Camera-type eye (tissue), 1 donor: ENCODE measurements around the gene LMLN. TPM values are rescaled to one million over a fixed set of nuclear protein-coding genes. Genes with fewer than 3 reads are reported as not detected.

Experiments
- total RNA-seq: library from RNA; depleted of rRNA; stranded (reverse); fragments of >200 nt; gene quantifications from one replicate; pipeline ENCODE4 v1.2.3, GENCODE V29; 2014

Gene LMLN
- 10.5 TPM for total RNA-seq

GRCh38 chr3:197959891-197960693 lies at the start of gene LMLN:
TSS of gene LMLN (plus strand) at chr3:197960217. CDS start at chr3:197960246, 29 bp downstream.

GRCh38 chr3:197949778-197950676 lies 10.0 kb upstream of the LMLN start, which contains the start of gene RPL35A:
TSS of gene RPL35A (plus strand) at chr3:197950190. CDS start at chr3:197950968, 778 bp downstream.

Other genes with a start within 250 kb of the LMLN start
- gene RUBCN, start 223.3 kb upstream of the LMLN start, total RNA-seq, result 21.6 TPM
- 69.6 TPM for gene FYTTD1, start 210.3 kb upstream of the LMLN start, total RNA-seq
- gene LRCH3, start 169.0 kb upstream of the LMLN start, total RNA-seq, result 118 TPM
- 550 TPM for gene RPL35A, start 10.0 kb upstream of the LMLN start, total RNA-seq